ENCODE data around the gene KIF2C. TPM values are rescaled to one million over a fixed set of nuclear protein-coding genes. Genes with fewer than 3 reads are reported as not detected.
A peak's percentile ranks its signal among the peaks of the same experiment; 100 is the strongest.
"Not testable (repeated sequence)": the region's sequence is repeated elsewhere in the genome, so short reads cannot be mapped to it uniquely, and the experiment has no call there.

Gene KIF2C
- total RNA-seq, 1 experiment from 2014 or later: 69.4 TPM

- no peak overlapping the region; a peak in 1 of 4 replicates for H3K4me3 ChIP-seq (ENCODE audit: low read depth in 2 of 2, low read length in 2 of 2)
Measured at GRCh38 chr1:44808938-44809917, 69.6 kb downstream of the KIF2C start.

GRCh38 chr1:44810101-44810761 is 70.6 kb downstream of the KIF2C start:
- Histone ChIP-seq H3K4me3 (ENCODE audit: low read depth in 2 of 2, low read length in 2 of 2) (no peak overlapping the region), H3K4me1 (ENCODE audit: control insufficient read depth, insufficient read depth, low read length) (peaks cover 52% of the 10 kb centered on the region), H3K27me3 (ENCODE audit: control insufficient read depth, insufficient read depth, low read length) (no peaks in the 10 kb centered on the region), H3K9me3 (ENCODE audit: control insufficient read depth, insufficient read depth, low read depth, low read length) (no peaks in the 10 kb centered on the region), H3K27ac (ENCODE audit: low read length) (peak overlapping the region; percentile 63), H3K36me3 (ENCODE audit: control insufficient read depth, insufficient read depth, low read length) (no peaks in the 10 kb centered on the region)
- ChIA-PET POLR2A (interaction anchor here (0.6 to 1.7 kb wide), 3 partner anchors 9 to 492 kb away, joined by 6 to 8 read pairs (median 7); no protein-coding TSS in a partner anchor), CTCF (interaction anchor here (0.7 kb wide), 1 partner anchor 19 kb away, joined by 10 read pairs; no protein-coding TSS in a partner anchor)
- intact Hi-C loops (cut with micrococcal nuclease; ENCODE audit: unreplicated experiment) (loop anchor here (10.0 kb wide), 1 partner anchor 75 kb away; the partner anchor contains the start of genes KIF2C and RNU5D-1), in situ Hi-C loops (cut with HindIII; ENCODE audit: low pct_unique_long_range_greater_than_20kb, low sequenced_read_pairs) (no loop called here)
- DNase-seq (ENCODE audit: low read depth, low spot score) (no peak), ATAC-seq (no peak; the same call in 1 of the 2 replicates)
- TF ChIP-seq CTCF (IDR thresholded peaks at IDR 0.05) (no peak), TCF7L2 (IDR thresholded peaks at IDR 0.05; ENCODE audit: low read depth, low read length) (no peak), POLR2AphosphoS5 (IDR thresholded peaks at IDR 0.05; ENCODE audit: low read depth, low read length) (no peak), SIN3A (IDR thresholded peaks at IDR 0.05; ENCODE audit: borderline replicate concordance, insufficient read depth, low read depth, low read length) (no peak), REST (IDR thresholded peaks at IDR 0.05; ENCODE audit: insufficient read depth in 1 of 2, low read depth in 2 of 2, low read length in 1 of 2) (no peak)
- BruUV-seq (replicated peaks): no TSS peak

More at GRCh38 chr1:44808938-44809917, 69.6 kb downstream of the KIF2C start:
- H3K36me3 ChIP-seq (ENCODE audit: control insufficient read depth, insufficient read depth, low read length): no peaks in the 10 kb centered on the region
- no peak for ATAC-seq
- peaks cover 47% of the 10 kb centered on the region for H3K4me1 ChIP-seq (ENCODE audit: control insufficient read depth, insufficient read depth, low read length)
- H3K27me3 ChIP-seq (ENCODE audit: control insufficient read depth, insufficient read depth, low read length): no peaks in the 10 kb centered on the region
- ChIA-PET CTCF (interaction anchor here (0.5 to 1.2 kb wide), 3 partner anchors 15 to 78 kb away, joined by 3 to 5 read pairs (median 4); partner anchors contain the start of gene RNU5D-1), POLR2A (interaction anchor here (0.8 to 1.7 kb wide), 2 partner anchors 10 to 79 kb away, joined by 7 to 8 read pairs; partner anchors contain the start of gene RNU5D-1)
- intact Hi-C loops (cut with micrococcal nuclease; ENCODE audit: unreplicated experiment): no loop called here
- in situ Hi-C loops (cut with HindIII; ENCODE audit: low pct_unique_long_range_greater_than_20kb, low sequenced_read_pairs): no loop called here
- TF ChIP-seq TCF7L2 (IDR thresholded peaks at IDR 0.05; ENCODE audit: low read depth, low read length): no peak
- DNase-seq (ENCODE audit: low read depth, low spot score): no peak
- BruUV-seq (replicated peaks): no TSS peak
- H3K9me3 ChIP-seq (ENCODE audit: control insufficient read depth, insufficient read depth, low read depth, low read length): no peaks in the 10 kb centered on the region
- H3K27ac ChIP-seq (ENCODE audit: low read length): peak overlapping the region; percentile 94

- peak overlapping the region; percentile 63 for H3K27ac ChIP-seq (ENCODE audit: low read length)
- intact Hi-C loops (cut with micrococcal nuclease; ENCODE audit: unreplicated experiment): loop anchor here (10.0 kb wide), 1 partner anchor 76 kb away; the partner anchor contains the start of genes KIF2C and RNU5D-1
- CTCF ChIA-PET: interaction anchor here (0.7 kb wide), 1 partner anchor 20 kb away, joined by 10 read pairs; no protein-coding TSS in a partner anchor
- POLR2A ChIA-PET: interaction anchor here (0.6 to 0.7 kb wide), 3 partner anchors 122 to 492 kb away, joined by 3 to 7 read pairs (median 6); no protein-coding TSS in a partner anchor
- H3K4me3 ChIP-seq (ENCODE audit: low read depth in 2 of 2, low read length in 2 of 2); in situ Hi-C loops (cut with HindIII; ENCODE audit: low pct_unique_long_range_greater_than_20kb, low sequenced_read_pairs); DNase-seq (ENCODE audit: low read depth, low spot score); BruUV-seq (replicated peaks); H3K36me3 ChIP-seq (ENCODE audit: control insufficient read depth, insufficient read depth, low read length); ATAC-seq; H3K9me3 ChIP-seq (ENCODE audit: control insufficient read depth, insufficient read depth, low read depth, low read length); H3K27me3 ChIP-seq (ENCODE audit: control insufficient read depth, insufficient read depth, low read length): not testable (repeated sequence)
- H3K4me1 ChIP-seq (ENCODE audit: control insufficient read depth, insufficient read depth, low read length): peaks cover 53% of the 10 kb centered on the region
Measured at GRCh38 chr1:44810762-44811105, 71.1 kb downstream of the KIF2C start.

All from Panc1 (cell line).